GM21529 (cell line): Measurements from ENCODE around the gene TMEM11.

Experiments used
- ATAC-seq: cut with Tn5 transposase; IDR thresholded peaks from one replicate; pipeline ENCODE4 v1.9.1; 2021; ENCODE audit not compliant: unreplicated experiment

TMEM11 gene, protein sequence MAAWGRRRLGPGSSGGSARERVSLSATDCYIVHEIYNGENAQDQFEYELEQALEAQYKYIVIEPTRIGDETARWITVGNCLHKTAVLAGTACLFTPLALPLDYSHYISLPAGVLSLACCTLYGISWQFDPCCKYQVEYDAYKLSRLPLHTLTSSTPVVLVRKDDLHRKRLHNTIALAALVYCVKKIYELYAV

DNA sequence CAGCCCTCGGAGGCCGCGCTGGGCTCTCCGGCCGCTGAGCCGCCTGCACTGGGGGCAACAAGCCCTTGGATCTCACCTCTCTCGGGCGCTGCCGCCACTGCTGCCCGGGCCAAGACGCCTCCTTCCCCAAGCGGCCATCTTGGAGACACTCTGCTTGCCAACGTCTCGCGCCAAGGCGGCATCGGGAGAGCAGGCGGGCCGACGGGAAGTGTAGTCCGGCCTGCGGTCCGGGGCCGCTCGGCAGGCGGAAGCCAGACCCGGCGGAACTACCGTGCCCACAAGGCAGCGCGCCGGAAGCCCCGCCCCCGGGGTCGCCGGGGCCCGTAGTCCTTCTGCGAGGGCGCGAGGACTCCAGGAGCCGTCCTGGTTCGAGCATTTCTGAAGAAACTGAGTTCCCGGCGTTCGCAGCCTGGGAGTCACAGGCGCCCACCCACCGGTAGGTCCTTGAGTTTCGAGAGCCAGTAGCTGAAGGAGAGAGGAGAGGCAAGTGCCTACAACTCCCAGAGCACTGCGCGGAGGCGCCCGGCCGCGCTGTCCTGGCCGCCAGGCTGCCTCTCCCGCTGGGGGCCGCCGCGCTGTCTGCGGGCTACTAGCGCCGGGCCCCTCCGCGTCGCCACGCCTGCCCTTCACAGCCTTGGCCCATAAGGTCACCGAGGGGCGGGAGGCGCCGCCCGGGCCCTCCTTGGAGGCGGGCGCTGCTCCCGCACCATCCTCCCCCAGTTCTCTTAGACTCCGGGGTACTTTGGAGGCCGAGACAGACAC lies at the start of gene TMEM11:
TSS of gene TMEM11 (minus strand) at position 147 of the 762 bp plus-strand sequence. CDS start at position 138, 9 bp downstream.
- peak; percentile 89 for ATAC-seq

DNA sequence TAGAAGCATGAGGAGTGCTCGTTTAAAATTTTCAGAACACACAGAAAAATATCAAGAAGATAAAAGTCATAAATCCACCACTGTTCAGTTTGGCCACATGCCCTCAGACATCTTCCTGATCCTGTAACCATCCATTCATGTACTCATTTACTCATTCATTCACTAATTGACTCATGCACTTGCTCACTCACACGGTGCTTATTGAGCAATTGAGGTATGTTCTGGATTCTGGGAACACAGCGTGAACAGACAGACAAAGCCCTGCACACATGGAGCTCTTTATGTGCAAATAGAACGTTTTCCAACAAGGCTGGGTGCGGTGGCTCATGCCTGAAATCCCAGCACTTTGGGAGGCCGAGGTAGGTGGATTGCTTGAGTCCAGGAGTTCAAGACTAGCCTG lies 49.4 kb upstream of the TMEM11 start:
- no peak for ATAC-seq

DNA sequence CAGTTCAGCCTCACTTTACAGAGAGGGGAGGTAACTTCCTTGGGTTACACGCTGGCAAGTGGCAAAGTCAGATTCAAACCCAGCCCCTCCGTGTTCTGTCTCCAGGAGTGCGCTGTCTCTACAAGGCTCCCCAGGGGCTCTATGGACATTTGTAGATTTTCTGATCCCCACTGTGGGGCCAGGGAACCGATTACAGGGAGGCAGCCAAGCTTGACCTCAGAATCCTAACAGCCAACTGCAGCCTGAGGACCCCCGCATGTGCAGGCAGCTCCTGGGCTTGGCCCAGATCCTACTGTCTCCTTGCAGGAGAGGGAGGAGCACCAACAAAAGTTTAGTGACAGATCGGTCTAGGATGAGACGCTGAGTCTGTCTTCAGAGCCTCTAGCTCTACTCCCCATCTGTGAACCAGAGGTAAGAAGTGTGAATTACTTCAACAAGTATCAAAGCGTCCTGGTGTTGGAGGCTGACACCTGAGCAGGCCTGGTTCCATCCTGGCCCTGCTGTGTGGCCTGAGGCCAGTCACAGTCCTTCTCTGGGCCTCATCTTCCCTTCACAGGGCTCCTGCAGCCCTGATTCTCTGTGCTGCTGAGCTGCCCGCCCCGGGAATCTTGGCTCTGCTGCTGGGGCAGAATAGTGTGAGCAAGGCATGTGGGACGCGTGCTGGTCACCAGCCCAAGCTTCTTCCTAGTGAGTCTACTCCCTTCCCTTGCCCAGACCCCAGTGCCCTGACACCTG lies 48.5 kb upstream of the TMEM11 start:
- no peak for ATAC-seq

DNA sequence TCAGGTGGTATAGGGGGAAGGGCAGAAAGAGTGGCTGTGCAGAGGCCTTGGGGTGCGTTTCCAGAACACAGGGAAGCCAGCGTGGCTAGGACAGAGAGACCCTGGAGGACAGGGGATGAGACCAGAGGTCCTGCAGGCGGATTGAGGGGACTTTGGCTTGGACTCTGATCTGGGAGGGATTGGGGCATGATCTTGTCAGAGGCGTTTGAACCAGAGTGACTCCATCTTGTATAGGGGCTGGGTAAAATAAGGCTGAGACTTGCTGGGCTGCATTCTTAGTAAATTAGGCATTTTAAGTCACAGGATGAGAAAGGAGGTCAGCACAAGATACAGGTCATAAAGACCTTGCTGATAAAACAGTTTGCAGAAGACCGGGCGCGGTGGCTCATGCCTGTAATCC lies 44.6 kb upstream of the TMEM11 start:
- no peak for ATAC-seq

DNA sequence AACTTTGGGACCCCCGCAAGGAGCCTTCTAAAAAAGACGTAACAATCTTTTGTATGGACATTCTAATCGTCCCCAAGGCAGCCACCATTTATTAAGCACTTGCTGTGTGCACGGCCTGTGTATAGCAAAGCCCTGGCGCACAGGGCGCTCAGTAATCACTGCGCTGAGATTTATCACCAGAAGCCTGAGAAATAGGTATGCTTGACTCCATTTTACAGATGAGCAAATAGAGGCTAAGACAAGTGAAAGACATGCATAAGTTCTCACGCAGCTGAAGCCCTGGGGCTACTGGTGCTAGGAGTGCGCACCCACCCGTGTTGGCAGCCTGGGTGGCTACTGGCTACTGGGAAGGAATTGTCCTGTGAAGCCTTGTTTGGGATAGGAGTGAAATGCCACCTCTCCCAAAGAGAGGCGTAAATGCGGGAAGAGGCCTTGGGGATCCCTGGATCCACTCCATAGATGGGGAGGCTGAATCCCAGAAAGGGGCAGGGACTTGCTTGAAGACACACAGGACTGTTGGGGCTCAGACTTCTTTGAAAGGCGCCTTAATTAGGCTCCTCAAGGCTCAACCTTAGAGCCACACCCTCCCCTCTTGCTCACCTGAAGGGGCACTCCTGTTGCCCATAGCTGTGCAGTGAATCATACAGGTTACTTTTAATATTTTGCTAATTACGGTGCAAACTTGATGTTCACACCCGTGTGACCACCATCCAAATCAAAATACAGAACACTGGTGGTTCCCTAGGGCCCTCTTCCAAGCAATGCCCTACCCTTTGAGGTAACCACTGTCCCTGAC lies 39.9 kb upstream of the TMEM11 start:
- ATAC-seq, result peak; percentile 15

DNA sequence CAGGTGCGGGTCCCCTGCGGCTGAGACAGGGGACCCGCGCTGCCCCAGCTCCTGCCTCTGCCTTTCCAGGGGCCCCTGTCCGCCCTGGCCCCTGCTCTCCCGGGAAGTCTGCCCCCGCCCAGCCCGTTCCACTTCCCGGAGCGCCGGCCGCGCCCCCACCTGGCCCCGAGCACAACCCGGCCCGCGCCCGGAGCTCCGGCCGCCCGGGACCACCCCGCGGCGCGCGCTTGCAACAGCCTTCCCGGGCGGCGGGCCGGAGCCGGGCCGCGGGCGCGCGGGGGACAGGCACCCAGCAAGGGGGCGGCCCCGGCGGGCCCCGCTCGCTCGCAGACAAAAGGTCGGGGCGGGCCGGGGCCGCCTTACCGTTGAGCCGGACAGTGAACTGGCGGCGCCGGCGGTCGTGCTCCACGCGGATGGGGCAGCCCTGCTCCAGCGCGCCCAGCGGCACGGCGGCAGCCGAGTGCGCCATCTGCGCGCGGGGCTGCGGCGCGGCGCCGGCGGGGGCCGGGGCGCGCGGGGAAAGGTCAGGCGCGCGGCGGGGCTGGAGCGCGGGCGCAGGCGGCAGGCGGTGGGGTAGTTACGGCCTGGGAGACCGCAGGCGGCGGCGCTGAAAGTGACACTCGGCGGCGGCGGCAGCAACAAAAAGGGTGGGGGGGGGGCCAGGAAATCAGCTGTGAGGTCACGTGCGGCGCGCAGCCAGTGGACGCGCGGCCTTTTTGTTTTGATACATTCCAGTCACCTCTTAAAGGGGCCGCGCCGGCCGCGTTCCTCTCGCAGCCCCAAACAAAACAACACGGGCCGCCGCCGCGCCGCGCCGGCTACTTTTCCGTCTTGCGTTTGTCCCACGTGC lies 39.1 kb upstream of the TMEM11 start, which contains the start of gene NATD1:
TSS of gene NATD1 (minus strand) at position 615 of the 850 bp plus-strand sequence. CDS start at position 469, 146 bp downstream.
- ATAC-seq, result peak; percentile 77

DNA sequence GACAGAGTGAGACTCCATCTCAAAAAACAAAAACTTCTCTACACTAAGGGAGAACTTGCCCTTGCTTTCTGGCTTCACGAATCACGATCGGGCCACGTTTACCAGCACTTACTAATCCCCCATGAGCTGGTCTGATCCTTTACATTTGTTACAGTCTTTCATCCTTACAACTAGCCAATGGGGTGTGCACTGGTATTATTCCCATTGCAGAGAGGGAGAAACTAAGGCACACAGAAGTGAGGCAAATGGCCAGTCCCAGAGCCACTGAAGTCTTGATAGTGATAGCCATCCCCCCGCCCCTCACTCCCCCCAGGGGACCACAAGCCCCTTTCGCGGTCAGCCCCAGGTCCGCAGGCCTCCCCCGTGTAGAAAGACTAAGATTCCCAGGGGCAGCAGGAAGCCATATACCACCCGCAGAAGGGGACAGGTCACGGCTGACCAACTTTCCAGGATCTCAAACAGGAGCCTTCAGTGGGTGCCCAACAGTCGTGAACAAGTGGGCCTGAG lies 38.4 kb upstream of the TMEM11 start:
- no peak for ATAC-seq

DNA sequence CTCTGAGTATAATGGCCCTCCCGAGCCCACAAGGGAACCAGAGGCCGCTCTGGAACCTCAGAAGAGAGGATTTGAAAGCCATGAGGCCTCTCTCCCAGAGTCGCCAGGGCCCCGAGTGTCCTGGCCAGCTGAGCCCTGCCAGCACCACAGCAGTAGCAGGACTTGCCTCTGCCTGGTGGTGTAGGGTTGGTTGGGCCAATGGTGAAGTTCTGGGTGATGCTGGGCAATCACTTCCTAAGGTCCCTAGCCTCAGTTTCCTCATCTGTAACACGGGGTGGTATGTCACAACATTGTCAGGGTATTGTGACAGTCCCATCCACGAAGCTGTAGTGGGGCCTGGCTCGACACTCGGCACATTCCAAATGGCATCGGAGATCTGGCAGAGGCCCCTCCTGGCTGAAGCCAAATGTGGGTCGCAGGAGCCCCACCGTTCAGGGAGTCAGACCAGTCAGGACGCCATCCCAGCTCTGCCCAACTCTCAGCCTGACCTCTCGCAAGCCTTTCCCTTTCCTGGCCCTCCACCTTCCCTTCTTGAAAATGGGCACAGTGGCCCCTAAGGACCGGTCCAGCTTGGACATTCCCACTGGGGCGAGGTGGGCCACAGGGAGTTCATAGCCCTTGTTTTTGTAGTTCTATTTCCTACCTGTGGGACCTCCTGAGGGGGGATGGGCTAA lies 37.5 kb upstream of the TMEM11 start:
- ATAC-seq, result no peak

DNA sequence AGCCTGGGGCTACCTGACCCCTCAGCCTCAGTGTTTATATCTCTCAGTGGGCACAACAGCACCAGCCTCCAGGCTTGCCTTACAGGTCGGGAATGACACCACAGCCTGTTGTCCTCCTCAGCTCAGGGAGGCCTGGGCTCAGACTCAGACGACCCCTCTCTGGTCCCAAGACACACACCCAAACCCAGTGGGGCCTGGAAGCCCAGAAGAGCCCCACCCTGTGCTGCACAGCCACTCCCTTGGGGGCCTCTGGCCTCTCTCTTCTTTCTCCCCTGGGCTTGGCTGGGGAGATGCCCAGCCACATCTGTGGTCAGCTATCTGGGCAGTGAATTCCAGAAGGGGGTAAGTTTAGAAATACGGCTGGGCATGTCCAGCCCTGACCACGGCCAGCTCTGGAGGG lies 36.9 kb upstream of the TMEM11 start:
- ATAC-seq, result no peak

DNA sequence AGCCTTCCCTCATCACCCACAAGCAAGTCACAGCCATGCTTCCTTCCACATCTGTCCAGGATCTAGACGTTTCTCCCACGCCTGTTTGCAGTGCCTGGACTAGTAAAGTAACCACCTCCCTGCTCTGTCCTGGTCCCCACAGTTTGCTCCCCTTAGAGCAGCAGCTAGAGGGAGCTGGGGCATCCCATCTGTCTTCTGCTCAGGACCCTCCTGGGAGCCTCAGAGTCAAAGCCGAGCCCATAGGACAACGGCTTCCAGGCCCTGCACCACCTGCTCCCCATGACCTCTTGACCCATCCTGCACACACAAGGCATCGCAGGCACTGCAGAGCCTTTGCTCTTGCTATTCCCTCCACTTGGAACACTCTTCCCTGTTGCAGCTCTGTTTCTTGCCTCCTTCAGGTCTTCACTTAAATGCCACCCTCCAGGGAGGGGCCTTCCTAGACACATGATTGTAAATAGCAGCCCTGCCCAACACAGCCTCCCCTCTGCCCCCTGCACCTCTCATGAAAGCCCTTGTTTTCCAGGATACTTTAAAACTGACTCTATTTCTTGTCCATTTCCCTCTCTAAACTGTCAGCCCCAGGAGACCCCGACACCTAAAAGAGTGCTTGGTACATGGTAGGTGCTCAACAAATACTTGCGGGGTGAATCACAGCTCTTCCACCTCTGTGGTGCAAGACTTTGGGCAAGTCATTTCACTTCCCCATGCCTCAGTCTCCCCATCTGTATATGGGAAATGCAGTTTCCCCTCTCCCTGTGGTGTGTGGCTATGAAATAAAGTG lies 36.2 kb upstream of the TMEM11 start:
- no peak for ATAC-seq

DNA sequence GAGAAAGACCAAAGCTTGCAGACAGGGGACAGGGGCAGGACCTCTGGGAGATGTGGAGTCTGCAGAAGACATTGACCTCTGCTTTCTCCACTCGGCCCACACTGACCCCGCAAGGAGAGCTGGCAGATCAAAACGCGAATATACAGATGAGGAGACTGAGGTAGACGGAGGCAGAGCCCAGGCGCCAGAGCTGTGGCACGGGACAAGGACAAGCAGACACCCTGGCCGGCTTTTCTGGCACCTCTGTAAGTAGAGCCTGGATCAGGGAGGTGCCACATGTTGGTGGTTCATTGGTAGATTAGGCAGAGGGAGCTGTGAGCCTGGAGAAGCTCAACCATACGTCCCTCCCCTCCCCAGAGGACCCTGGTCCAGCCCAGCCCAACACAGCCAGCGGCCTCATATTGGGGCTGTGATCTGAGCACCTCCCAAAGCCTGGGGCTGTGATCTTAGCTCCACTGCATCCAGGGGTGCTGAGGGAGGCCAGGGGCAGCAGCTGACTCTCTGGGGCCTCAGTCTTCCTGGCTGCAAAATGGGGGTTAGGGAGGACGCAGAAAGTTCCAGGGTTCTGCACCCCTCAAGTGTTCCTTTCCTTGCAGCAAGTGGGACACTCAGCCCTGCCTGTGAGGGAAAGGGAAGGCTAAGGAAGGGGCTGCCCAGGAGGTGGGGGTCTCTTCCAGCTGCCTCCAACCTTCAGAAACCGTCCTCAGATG lies 35.3 kb upstream of the TMEM11 start:
- no peak for ATAC-seq

DNA sequence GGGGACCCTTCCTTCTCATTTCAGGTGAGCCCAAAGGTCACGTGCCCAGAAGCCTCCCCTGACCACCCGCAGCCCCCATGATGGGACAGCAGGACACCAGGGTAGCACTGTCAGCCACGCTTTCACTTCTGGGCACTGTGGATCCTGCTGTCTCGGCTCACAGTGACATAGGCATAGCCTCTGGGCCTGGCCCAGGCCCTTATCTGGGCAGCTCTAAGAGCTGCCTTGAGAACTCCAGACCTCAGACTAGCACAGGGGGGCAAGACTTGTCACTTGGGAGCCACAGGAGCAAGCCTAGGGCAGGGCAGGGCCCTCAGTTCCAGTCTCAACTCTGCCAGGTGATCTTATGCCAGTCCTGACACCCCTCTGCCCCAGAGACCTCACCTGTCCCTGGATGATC lies 34.5 kb upstream of the TMEM11 start:
- no peak for ATAC-seq

DNA sequence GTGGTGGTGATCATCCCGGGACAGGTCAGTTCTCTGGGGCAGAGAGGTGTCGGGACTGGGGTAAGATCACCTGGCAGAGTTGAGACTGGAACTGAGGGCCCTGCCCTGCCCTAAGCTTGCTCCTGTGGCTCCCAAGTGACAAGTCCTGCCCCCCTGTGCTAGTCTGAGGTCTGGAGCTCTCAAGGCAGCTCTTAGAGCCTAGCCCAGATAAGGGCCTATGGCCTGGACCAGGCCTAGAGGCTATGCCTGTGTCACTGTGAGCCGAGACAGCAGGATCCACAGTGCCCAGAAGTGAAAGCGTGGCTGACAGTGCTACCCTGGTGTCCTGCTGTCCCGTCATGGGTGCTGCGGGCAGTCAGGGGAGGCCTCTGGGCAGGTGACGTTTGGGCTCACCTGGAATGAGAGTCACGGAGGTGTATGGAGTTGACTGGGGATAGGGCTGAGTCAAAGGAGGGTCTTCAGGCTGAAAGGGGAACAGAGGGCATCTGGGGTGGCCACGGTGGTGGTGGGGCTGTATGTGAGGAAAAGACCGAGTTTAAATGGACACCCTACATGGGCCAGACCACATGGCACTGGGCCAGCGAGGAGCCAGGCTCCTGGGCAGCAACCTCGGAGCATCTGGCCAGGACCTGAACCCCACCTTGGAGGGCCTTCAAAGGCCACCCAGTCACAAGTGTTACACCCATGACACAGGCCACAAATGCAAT lies 33.7 kb upstream of the TMEM11 start:
- no peak for ATAC-seq

DNA sequence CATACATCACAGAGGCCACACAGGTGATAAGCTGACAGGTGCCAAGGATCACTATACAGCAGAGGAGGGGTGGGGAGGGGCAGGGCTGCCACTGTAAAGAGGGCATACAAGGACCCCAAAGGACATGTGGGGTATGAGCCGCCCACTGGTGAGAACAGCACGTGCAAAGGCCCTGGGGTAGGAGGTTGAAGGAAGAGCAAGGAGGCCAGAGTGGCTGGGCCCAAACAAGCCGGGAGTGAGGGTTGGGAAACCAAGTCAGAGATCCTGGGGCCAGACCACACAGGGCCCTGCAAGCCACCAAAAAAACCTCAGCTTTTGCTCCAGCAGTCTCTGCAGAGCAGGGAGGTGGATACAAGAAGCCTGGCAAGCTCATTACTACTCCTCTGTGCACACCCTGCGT lies 32.7 kb upstream of the TMEM11 start:
- no peak for ATAC-seq

DNA sequence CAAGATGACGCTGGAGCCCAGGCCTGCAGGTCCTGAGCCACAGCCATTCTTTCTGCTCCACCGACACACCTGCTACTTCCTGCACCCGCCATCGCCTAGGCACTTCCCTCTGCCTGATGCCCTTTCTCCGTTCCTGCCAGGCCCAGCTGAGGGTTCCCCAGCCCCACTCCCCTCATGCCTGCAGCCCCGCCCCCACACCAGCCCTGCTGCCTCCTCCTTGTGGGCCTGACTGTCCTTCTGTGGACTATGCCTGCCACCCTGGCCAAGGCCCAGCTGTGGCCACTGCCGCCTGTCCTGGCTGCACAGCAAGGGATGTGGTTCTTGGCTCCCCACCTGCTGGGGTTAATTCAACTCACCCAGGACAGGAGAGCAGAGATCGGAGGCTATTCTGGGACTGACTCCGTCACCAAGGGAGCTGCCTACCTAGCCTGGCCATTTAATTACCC lies 31.7 kb upstream of the TMEM11 start:
- no peak for ATAC-seq

DNA sequence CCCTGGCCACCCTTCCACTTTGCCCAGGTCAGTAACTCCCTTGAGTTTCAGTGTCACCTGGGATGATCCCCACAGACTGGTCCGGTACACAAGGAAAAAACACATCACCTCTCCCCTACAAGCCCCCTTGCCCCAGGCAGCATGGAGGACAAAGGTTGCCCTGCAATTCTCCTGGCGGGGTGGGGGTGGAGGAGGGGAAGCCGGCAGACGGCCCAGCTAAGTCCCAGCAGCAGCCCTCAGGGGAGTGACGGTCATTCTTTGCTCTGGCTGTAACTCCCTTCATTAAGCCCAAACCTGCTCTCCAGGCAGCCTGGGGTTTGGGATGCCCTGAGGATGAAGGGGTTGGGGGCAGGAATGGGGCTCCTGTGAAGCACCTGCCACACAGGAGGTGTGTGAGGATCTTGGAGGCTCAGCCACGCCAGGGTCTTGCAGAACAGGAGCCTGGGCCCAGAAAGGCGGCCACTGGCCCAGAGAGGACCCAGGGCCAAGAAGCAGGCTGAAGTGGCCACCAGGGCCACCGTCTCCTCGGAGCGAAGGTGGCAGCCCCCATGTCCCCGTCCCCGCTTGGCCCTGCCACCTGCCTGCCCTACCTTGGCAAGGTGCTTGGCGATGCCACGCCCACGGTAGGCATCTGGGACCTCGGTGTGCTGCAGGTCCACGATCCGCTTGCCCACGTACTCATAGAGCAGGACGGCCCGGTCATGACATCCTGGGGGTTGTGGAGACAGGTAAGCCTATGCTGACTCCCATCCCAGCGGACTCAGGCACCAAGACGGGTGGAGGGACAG lies 29.7 kb upstream of the TMEM11 start:
- no peak for ATAC-seq
